Left cardiac atrium (tissue), 4 donors: ENCODE results near the gene KCNB1. TPM values are rescaled to one million over a fixed set of nuclear protein-coding genes. Genes with fewer than 3 reads are reported as not detected.

ENCODE experiments used
- ATAC-seq, 2 donors: fragments of 200-7000 bp; cut with Tn5 transposase; one replicate each; pipeline ENCODE4 v1.9.1; 2020; ENCODE audit warnings: mild to moderate bottlenecking in 2 of 2, moderate library complexity in 2 of 2
- DNase-seq: peaks from one replicate; pipeline ENCODE4 v3.0.0-alpha.2; 2020
- intact Hi-C, 2 donors: fragments of 100-400 bp; cut with DNase I; formaldehyde crosslinking; loops; one replicate each; pipeline versions ENCODE4 v1.14.1 to v1.15.1; 2022 to 2023
- total RNA-seq, 2 donors: library from RNA; stranded (reverse); fragmentation: NEBNext Ultra II Directional; extraction: Animal tissue kit (Norgen Biotek cat#: 25700); gene quantifications; one replicate each; pipeline ENCODE4 v1.2.1, GENCODE V29; 2021
- donor health status: DM: no; HTN: yes; CAD: no.
- donor health status: DM: no; HTN: yes; CAD: no; lungs with severe emphysema.
- donor health status: DM: yes; HTN: yes; CAD: no.
- donor health status: Dilated cardiomyopathy.

The KCNB1 gene
- total RNA-seq, 2 donors from 2014 or later, result 2.0 to 2.1 TPM

DNA sequence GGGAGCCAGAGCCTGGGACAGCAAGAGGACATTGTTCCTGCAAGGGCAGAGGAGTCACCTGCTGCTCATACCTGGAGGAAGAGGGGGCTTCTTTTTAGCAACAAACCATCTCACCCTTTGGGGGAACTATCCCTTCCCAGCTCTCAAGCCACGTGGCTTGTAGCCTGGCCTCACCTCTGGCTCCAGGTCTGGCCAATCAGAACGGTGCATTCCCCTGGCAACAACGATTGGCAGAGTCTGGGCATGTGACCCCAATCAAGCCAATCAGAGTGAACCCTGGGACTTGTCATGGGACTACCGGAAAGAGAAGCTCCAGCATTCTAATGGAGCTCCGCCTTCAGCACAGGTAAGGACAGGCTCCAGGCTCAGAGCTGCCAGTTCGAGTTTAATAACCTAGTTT, 33.6 kb downstream of the KCNB1 start:
- ATAC-seq (no peak), DNase-seq (no peak)
- intact Hi-C loops, result no loop called here

DNA sequence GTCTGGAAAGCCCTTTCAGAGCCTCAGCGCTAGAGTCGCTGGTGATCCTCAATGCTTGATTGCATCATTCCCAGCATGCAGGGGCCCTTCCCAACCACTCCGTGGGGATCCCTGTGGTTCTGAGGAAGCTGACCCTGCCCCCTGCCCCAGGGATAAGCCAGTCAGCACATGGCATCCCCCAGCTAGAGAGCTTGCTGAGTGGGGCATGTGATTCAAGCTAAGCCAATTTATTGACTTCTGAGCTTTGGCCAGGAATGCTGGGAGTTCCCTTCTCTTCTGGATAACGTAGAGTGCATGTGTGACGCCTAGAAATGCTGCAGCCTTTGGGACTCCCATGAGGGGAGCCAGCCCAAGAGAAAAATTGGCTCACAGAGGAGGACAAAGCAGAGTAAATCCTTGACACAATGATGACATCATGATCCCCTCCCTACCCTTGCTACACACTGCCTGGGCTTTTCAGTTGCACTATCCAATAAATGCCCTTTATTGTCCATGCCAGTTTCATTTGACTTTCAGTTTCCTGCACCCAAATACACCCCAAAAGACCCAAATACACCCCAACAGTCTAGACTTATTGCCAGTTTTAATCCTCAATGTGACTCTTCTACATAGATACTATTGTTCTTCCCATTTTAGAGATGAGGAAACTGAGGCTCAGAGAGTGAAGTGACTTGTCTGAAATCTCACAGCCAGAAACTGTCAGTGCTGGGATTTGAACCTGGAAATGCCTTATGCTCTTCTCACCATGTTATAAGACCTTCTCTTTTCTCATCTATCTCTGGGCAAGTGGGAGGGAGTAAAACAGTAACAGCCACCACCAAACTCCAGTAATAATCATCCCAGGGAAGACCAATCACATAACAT, 34.3 kb downstream of the KCNB1 start:
- intact Hi-C loops, result no loop called here
- ATAC-seq (peak; percentile 31 to 58), DNase-seq (peak; percentile 51)

DNA sequence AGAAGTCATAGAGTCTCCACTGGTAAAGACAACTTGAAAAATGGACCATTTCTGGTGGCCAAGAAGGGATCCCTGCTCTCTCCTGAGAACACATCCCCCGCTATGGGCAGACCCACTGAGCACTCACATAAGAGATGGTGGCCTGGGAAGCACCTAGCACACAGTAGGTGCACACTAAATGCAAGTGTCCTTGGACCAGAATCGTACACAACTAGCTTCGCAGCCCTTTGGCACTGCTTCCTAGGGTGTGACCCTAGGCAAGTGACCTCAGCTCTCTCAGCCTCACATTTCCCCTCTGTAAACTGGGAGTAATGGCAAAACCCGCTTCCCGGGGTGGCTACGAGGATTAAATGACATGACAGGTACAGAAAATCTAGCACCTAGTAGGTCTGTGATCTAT, 35.1 kb downstream of the KCNB1 start:
- no peak for ATAC-seq
- no peak for DNase-seq
- intact Hi-C loops, result no loop called here

DNA sequence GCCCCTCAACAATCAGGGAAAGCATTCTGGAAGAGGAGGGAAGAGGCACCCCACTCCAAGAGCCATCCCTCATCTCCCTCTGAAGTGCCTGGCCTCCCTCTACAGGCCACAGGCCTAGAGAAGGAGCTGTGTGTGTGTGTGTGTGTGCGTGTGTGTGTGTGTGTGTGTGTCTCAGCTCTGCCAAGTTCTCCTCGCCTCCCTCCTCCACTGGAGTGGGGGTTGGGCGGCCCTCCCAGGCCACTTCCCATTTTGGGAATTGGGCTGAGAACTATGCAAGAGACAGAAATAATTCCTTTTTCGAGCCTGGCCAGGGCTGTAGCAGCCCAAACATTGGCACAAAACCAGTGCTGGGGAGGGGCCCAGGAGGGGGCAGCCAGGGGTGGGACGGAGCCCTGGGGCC, 35.7 kb downstream of the KCNB1 start:
- intact Hi-C loops, result no loop called here
- ATAC-seq (peak; percentile 79 to 84), DNase-seq (peak; percentile 84)

DNA sequence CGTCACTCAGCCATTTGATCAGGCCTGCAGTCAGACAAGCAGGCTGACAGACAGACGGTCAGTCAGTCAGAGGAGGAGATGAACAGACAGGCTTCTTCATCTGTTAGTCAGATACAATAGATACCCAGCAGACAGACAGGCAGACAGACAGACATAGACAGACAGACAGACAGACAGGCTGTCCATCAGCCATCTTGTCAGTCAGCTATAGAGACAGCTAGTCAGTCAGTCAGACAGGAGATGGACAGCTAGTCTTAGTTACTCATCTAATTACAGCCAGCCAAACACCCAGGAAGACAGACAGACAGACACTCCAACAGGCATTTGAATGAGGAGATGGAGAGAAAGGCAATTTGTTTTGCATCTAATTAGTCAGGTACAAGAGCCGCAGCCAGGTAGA, 36.4 kb downstream of the KCNB1 start:
- ATAC-seq, result no peak
- intact Hi-C loops, result no loop called here
- DNase-seq, result no peak

DNA sequence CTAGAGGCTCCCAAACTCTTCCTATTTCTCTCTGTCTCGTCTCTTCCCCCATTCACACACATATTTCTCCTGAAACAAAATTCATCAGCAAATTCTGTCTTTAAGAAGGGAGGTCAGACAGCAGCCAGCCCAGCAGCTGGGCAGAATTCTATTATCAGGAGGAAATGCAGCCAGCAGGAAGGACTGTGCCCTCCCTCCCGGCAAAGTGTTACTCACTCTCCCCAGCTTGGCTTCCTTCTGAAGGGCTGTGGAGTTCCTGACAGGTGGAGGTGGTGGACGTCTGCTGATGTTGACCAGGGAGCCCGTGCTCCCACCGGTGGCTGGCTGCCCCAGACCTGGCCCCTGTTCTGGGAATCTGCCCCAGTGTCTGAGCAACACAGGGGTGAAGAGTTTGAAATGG, 37.3 kb downstream of the KCNB1 start:
- intact Hi-C loops, result no loop called here
- no peak for DNase-seq
- peak in 1 of 2 donors; percentile 55 for ATAC-seq

DNA sequence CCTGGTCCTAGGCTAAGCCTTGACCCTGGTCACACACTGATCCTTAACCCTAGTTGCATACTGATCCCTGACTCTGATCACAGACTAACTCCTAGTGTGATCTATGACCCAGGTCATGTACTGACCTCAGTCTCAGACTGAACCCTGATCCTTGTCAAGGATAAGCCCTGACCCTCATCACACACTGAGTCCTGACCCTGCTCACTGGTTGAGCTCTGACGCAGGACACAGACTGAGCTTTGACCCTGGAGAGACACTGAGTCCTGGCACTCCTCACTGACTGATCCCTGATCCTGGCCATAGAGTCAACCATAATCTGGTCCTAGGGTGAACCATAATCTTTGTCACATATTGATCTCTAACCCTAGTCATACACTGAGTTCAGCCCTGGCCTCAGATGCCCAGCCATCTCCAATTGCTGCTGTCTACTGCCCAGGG, 37.9 kb downstream of the KCNB1 start:
- no peak for ATAC-seq
- no peak for DNase-seq
- intact Hi-C loops, result no loop called here

DNA sequence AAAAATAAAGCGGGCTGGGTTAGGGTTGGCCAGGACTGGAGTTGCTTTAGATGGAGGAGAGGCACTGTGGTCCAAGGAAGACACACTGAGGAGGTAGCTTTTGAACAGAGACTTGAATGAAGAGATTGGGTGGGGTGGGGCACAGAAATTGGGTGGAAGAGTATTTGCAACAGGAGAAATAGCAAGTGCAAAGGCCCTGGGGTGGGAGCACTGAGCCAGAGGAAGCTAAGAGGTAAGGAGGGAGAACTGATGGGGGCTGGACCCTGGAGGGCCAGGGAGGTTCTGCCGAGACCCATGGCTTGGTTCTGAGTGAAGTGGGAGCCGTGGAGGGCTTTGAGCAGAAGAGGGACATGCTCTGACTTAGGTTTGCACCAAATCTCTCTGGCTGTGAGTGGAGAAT, 45.4 kb downstream of the KCNB1 start:
- intact Hi-C loops, result no loop called here
- DNase-seq (no peak), ATAC-seq (no peak)

DNA sequence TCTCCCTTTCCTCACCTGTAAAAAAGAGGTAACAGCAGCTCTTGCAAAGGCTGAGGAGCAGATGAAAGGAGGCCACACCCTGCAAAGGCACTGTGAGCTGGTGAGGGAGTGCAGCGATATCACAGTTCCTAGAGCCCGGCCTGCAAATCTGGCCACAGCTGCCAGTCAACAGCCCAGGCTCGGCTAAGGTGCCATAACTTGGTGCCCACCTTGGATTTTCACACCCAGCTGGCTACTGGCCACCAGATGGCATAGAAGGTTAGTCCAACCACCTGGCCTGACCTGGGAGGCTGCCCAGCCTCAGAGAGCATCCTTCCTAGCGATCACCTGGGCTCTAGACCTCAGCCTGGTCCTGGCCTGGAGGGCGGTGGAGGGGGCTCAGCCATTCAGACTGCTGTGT, 46.8 kb downstream of the KCNB1 start:
- intact Hi-C loops, result no loop called here
- DNase-seq, result no peak
- ATAC-seq, result no peak

DNA sequence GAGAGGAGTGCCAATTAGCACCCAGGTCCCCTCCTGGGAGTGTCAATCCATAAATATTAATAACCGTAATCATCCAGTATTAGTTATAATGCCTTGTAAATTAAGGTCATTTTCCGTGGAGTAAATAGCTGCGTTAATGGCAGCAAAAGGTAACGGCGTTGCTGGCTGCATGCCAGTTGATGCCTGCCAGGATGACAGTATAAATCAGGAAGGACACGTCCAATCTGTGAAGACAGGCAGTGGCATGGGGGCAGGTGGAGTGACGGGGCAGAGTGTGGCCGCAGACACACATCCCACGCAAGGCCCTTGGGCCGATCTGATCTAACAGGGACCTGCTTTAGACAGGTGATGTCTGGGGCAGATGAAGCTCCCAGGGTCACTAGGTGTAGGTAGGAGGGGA, 49.1 kb downstream of the KCNB1 start:
- no peak for ATAC-seq
- intact Hi-C loops, result no loop called here
- no peak for DNase-seq

DNA sequence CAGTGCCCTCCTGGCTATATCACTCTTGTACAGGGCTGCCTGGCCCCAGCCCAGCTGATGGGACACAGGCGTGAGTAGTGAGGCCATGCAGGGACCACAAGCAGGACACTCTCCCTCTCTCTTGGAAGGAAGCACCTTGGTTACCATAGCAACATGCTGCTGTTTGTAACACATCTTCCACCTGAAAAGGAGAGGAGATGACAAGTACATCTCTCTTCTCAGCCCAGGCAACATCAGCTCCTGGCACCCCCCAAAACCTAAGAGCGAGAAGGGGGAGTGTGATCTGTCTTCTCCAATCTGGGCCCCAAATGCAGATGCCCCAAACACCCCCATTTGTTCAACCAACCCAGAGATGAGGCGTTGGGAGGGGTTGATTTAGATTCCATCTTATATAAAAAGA, 49.9 kb downstream of the KCNB1 start:
- intact Hi-C loops, result no loop called here
- ATAC-seq, result no peak
- no peak for DNase-seq

DNA sequence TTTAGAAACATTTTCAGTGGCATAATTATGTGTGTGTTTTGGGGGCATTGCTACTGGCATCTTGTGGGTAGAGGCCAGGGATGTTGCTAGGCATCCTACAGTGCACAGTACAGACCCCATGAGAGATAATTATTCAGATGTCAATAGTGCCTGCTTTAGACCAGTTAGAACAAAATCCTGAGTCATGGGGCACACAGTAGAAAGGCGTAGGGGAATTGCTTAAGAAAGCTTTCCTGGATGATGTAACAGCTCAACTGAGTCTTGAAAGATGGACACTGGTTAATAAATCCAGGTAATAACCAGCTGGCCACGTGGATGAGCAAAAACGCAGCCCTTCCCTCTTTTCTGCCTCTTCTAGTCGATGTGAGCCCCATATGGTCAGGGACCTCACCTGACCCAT, 51.1 kb downstream of the KCNB1 start:
- no peak for ATAC-seq
- DNase-seq, result no peak
- intact Hi-C loops, result no loop called here

DNA sequence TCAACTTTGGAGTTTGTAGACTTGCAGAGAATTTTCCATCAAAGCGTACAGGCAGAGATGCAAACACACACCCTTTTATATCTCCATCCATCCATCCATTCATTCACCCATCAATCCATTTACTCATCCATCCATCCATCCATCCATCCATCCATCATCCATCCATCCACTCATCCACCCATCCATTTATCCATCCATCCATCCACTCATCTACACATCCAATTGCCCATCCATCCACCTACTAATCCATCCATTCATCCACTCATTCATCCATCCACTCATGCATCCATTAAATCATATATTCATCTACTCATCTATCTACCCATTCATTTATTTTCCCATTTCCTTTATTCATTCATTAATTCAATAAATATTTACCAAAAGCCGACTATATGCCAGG, 52.1 kb downstream of the KCNB1 start:
- no peak for DNase-seq
- no peak for ATAC-seq
- intact Hi-C loops, result no loop called here

DNA sequence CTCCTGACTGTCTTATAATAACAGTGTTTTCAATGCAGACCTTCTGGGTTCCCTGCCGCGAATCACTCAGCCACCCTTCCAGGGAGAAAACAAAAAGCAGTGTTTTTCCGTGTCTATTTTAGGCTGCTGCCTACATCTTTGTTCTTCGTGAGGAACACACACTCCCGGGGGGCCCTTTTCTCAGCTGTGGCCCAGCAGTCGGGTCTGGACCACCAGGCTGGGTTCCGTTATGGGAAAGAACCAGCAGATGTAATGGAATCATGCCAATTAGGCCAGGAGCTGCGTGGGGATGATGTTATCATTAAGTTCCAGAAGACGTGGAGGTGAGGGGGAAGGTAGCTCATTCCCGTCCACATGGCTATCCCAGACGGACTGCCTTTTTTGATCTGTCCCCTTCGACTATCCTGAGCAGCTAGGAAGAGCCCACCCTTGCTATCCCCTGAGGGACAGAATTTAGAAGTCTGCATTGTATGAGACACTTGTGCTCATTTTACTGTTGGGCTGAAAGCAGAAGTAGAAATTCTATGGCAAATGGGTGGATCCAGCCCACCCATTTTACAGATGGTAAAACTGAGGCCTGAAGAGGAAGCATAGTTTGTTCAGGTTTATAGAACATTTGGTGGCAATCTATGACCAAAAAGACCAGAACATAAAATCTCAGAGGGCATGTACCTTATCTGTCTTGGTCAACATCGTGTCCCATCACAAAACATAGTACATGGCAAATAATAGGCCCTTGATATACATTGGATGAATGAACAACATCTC, 54.5 kb downstream of the KCNB1 start:
- intact Hi-C loops, result no loop called here
- no peak for DNase-seq
- peak; percentile 48 to 59 for ATAC-seq

DNA sequence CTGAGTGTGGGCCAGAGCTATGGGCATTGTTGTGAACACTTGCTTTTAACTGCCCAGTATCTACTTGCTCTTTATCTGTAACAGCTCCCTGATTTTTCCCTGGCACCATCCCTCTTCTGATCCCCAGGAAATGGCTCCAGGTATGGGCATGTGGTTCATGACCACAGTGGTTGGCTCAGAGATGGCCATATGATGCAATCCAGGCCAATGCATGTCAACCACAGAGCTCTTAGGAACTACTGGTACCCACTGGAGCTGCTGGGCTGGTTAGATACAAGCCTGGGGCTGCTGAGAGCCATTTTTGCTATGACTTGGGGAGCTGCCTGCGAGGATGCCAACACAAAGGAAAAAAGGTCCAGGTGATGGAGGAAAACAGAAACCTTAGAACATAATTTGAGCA, 55.6 kb downstream of the KCNB1 start:
- DNase-seq (no peak), ATAC-seq (no peak)
- intact Hi-C loops, result no loop called here

DNA sequence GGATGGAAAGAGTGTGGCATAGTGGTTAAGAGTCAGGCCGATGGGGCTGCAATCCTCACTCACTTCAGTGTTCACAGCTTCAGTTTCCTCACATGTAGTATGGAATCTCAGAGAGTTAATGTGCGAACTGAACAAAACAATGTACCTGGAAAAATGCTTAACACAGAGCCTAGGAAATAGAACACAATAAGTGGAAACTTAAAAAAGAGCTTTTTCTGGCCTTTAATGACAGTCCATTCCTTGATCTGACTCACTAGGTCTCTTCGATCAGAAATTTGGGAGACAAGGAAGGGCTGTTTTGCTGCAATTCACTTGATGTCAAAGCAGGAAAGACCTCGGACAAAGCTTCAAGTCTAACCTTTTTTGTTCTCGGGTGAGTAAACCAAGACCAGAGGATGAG, 56.1 kb downstream of the KCNB1 start:
- DNase-seq (no peak), ATAC-seq (peak in 1 of 2 donors; percentile 15)
- intact Hi-C loops, result no loop called here

DNA sequence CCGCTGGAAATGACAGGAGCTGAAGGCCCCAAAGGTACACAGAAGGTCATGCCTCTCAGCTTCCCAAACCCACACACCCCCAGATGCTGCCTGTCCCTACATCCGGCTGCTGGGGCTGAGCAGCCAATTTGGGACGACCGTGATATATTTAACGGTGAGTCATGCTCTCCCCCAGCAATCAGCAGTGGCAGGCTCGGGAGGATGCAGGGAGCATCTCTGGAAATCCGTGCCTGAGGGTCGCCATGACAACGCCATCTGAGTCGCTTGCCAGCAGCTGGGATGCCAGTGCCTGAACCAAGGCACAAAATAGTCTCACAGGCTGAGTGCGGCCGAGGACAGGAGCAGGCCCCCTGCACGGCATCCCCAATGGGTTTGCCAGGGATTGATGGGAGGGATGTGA, 57.9 kb downstream of the KCNB1 start:
- ATAC-seq, result no peak
- DNase-seq, result no peak
- intact Hi-C loops, result no loop called here

DNA sequence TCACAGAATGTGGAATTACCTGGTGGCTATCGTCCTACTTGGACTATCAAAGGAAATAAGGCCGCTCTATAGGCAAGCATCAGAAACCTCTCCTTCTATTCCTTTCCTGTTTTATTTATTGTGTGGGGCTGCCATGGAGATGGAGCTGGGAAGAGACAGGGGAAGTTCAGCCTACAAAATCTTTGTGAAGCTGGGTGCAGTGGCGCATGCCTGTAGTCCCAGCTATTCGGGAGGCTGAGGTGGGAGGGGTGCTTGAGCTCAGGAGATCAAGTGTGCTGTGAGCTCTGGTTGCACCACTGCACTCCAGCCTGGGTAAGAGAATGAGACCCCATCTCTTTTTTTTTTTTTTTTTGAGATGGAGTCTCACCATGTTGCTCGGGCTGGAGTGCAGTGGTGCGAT, 60.3 kb downstream of the KCNB1 start:
- DNase-seq (no peak), ATAC-seq (no peak)
- intact Hi-C loops, result no loop called here

DNA sequence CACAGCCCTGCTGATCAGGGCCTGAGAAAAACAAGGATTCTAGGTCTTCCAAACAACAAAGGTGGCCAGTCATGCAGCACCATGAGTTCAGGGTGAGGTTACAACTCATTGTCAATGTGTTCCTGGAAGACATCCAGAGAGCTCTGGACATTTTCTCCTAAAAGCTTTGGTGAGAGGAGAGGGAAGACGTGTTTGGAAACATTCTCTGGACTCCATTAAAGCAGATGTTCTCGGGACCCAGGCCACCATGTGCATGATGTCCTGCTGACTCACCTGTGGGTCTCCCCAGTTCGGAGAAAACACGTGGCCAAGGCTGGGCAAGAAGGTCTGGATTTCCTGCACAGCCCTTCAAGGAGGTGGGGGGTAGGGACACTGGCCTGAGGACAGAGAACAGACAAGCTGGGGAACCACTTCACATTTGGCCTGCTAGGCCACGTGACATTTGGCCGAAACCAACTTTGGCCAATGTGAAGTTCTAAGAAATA, 61.6 kb downstream of the KCNB1 start:
- intact Hi-C loops, result no loop called here
- ATAC-seq, result peak in 1 of 2 donors; percentile 20

DNA sequence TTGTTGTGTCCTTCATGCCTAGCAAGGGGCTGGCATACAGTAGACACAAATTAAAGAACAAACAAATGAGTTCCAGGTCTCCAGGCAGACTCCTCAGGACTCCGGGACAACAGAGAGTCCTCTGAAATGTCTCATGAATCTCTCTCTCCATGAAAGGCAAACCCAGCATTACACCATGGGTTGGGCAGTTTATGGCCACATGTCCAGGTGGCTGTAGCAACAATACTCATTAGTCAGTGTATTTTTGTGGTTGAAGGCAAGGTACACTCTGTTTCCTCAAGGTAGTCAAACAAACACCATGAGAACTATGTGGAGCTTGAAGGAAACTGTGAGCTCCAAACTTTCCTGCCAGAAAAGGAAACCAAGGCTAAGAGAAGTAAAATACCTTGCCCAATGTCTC, 62.2 kb downstream of the KCNB1 start:
- DNase-seq (no peak), ATAC-seq (no peak)
- intact Hi-C loops, result no loop called here

More for the DNA sequence above, 61.6 kb downstream of the KCNB1 start:
- DNase-seq, result no peak

DNA sequence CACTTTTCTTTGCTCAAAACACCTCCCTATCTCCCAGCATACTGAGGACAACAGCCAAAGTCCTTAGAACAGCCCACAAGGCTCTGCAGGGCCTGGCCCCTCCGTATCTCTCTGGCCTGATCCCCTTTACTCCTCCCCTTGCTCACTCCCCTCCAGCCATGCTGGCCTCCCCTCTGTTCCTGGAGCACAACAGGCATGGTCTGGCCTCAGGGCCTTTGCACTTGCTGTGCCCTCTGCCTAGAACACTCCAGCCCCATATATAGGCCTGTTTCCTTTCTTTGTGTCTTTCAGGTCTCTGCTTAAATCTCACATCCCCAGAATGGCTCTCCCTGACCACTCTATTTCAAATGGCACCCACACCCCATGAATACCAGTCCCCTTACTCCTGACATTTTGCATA, 62.7 kb downstream of the KCNB1 start:
- intact Hi-C loops, result no loop called here
- ATAC-seq (no peak), DNase-seq (no peak)
